GM21619 (cell line): ENCODE measurements around the gene ZNF813.
A peak's percentile ranks its signal among the peaks of the same experiment; 100 is the strongest.

ENCODE experiments used
- ATAC-seq: cut with Tn5 transposase; IDR thresholded peaks from one replicate; pipeline ENCODE4 v1.9.1; 2021; ENCODE audit not compliant: unreplicated experiment

ZNF813 gene

GRCh38 chr19:53519446-53519845 lies 51.9 kb downstream of the ZNF813 start:
- no peak for ATAC-seq

DNA sequence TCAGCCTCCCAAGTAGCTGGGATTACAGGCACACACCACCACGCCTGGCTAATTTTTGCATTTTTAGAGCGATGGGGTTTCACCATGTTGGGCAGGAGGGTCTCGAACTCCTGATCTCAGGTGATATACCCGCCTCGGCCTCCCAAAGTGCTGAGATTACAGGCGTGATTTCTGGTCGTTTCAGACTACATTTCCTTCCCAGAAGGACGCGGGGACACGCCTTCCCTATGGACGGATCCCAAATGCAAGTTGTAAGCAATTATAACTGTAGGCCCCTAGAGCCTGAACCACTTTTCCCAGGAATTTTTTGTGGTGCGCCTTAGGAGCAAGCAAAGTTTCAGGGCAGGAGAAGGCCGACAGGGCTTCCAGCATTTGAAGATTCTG lies 52.6 kb downstream of the ZNF813 start:
- no peak for ATAC-seq

DNA sequence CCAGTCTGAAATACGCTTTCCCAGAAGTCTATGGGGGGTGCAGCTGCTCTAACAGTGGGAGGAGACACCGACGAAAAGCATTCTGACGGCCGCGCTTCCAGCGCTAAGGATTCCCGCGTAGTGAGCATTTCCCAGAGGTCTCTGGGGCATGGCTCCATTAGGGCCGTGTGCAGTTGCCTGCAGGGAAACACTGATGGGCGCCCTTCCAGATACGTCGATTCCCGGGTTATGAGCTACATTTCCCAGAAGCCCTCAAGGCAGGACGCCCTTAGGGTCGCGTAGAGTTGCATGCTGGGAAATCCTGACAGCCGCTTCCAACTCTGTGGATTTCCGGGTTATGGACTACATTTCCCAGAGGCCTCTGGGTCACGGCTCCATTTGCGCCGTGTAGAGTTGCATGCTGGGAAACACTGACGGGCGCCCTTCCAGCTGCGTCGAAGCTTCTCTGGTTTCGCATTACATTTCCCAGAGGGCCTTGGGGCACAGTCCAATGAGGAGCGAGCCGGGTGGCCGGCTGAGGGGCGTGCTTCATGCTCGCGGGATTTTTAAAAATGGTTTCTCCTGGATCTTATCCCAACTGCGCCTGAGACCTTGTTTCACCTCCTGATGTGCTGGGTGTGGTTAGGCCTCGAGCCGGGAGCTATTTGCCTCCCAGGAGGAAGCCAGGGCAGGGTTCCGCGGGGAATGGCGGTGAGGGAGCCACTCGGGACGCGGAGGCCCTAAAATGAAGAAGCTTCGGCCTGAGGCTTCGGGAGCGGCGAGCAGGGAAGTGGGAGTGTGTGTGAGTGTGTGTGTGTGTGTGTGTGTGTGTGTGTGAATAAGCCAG lies 53.2 kb downstream of the ZNF813 start:
- ATAC-seq, result peak; percentile 96

- ATAC-seq, result no peak
Observed at GRCh38 chr19:53521373-53522202, 54.1 kb downstream of the ZNF813 start.

- no peak for ATAC-seq
Observed at GRCh38 chr19:53525922-53526321, 58.4 kb downstream of the ZNF813 start.

DNA sequence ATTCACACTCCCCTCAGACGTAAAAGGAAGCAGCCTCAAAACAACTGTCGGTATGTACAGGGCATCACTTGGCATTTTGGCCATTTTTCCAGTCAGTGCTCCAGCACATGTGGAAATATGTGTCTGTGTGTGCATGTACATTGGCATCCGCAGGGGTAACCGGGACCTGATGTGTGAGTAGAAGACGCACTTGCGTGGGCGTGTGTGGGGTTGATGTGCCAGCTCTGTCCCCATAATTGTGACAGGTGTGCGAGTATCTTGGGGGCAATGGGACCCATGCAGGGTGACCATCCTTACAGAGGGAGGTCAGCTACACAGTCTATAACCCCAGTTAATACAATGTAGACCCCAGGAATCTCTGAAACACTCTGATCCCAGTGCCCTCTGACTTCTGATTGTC lies 63.1 kb downstream of the ZNF813 start:
- ATAC-seq, result no peak

- ATAC-seq, result no peak
Observed at GRCh38 chr19:53531457-53531856, 63.9 kb downstream of the ZNF813 start.

GRCh38 chr19:53532362-53532761 lies 64.8 kb downstream of the ZNF813 start:
- ATAC-seq, result no peak

DNA sequence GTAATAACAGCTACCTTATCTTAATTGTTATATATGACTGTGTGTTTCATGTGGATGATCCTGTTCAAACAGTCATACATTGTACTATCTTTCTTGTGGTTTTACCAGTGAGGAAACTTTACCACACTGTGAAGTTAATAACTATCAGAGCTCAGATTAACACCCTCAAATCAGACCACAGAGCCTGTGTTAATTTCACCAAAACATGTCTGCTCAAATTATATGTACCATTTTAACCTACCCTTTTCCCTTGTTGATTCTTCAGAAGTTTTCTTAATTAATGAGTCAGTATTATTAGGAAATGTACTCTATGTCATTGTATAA lies 68.7 kb downstream of the ZNF813 start:
- ATAC-seq, result no peak

DNA sequence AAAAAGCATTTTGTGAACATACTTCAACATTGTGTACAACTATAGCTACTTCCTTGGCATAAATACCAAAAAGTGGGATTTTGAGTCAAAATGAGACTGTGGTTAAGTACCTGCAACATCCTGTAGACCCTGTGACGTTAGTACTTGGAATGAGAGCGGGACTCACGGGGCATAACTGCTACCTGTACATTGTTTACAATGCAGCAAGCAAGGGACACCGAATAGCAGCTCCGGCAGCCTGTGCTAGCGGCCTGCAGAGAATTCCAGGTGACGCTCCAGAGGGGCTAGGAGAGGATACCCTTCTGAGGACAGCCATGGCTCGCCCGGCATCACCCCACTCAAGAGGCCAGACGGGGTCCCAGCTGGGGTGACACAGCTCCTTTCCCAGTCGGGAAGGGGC lies 69.6 kb downstream of the ZNF813 start:
- no peak for ATAC-seq

DNA sequence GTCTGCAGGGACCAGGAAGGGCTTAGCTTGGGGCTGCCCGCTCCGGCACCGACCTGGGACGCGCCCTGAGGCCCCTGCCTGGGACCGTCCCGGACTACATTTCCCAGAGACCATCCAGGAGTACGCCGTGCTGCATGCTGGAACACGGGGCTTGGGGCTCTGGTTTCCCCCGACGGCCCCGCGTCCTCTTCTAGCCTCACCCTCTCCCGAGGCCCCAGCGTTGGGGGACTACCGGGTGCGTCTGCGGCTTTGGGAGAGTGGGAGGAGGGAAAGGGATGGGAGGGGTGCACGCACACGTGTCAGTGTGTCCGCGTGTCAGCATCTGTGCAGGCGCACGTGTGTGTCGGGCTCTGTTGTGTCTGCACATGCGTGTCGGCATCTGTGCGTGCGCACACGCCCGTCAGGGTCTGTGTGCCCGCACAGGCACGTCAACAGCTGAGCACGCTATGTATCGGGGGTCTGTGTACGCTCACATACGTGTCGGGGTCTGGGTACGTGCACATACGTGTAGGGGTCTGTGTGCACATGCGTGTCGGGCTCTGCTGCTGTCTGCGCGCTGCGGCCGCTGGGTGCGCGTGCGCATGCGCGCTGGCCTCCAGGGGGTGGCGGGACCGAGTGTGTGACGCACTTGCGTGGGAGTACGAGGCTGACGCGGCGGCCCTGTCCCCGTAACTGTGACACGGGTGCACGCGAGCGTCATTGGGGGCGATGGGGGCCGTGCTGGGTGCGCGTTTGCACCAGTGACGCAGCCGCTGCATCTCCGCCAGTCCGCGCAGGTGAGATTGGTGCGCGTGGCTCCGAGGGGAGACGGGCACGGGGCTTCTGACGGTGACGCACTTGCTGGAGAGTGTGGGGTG lies 70.2 kb downstream of the ZNF813 start, which contains the start of gene ZNF331:
TSS of gene ZNF331 (plus strand) at position 625 of the 857 bp plus-strand sequence. CDS start 31,232 bp downstream, outside the sequence.
- ATAC-seq, result peak; percentile 59

GRCh38 chr19:53538378-53539109 lies 71.0 kb downstream of the ZNF813 start:
- no peak for ATAC-seq

DNA sequence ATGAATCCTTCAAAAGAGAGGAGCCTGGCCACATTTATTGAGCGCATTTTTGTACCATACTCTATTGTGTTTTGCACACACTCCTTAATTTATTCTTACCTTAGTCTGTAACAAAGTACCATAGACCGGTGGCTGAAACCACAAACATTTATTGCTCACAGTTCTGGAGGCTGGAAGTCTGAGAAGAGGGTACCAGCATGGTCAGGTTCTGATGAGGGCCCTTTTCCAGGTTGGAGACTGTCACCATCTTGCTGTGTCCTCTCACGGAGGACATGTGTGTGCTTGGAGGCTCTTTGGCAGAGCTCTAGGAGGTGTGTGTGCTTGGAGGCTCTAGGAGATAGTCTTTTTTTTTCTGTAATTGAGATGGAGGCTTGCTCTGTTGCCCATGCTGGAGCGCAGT lies 72.6 kb downstream of the ZNF813 start:
- no peak for ATAC-seq

DNA sequence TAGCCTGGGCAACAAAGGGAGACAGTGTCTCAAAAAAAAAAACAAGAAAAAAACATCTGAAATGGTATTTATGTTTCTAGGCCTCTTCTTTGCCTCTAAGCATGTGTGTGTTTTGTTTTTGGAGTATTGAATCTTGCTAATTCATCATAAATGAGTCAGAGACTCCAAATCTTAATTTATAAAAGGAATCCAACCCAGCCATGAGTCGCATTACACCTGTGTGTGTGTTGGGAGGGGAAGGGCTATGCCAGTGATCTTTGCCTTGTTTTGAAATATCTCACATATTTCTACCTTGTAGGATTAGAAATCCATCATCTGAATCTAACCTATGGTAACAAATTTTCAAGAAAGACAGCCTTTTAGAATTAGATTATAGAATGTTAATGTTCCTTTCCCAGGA lies 74.4 kb downstream of the ZNF813 start:
- ATAC-seq, result no peak

GRCh38 chr19:53545271-53546065 lies 77.9 kb downstream of the ZNF813 start:
- no peak for ATAC-seq
